ENCODE measurements around the gene STX3. TPM values are rescaled to one million over a fixed set of nuclear protein-coding genes. Genes with fewer than 3 reads are reported as not detected.

STX3 gene
- total and polyA plus RNA-seq, 8 donors = 14.5 to 267 (median 61.1) TPM

- TF ChIP-seq EP300 (IDR thresholded peaks at IDR 0.05) (no peak), POLR2AphosphoS5 (IDR thresholded peaks at IDR 0.05) (no peak), POLR2A (IDR thresholded peaks at IDR 0.05) (no peak), CTCF (IDR thresholded peaks at IDR 0.05) (no peak)
- WGBS, 5 donors = 54 to 77% (median 74%) methylated on average over 4 of the region's 4 CpGs
Observed at GRCh38 chr11:59771605-59772004, 16.4 kb downstream of the STX3 start.

GRCh38 chr11:59773083-59773440 lies 17.9 kb downstream of the STX3 start:
- Histone ChIP-seq H3K27me3 (no peaks in the 10 kb centered on the region), H3K4me3 (no peak overlapping the region), H3K4me1 (peaks cover 26 to 82% (median 35%) of the 10 kb centered on the region in 4 donors), H3K27ac (peak overlapping the region in 3 of 5 donors; percentile 55 to 74 (median 73)), H3K36me3 (peaks cover 15 to 33% (median 30%) of the 10 kb centered on the region in 4 donors), H3K9me3 (no peaks in the 10 kb centered on the region)
- no peak for TF ChIP-seq EP300 (IDR thresholded peaks at IDR 0.05)
- 80 to 94% (median 86%) methylated on average over 5 of the region's 5 CpGs for WGBS, 5 donors
- intact Hi-C loops (cut with DNase I; ENCODE audit: low total_unique reads) = no loop called here
- DNase-seq = no peak

More at GRCh38 chr11:59771605-59772004, 16.4 kb downstream of the STX3 start:
- Histone ChIP-seq H3K27me3 (no peaks in the 10 kb centered on the region), H3K4me3 (no peak overlapping the region), H3K4me1 (peaks cover 24 to 82% (median 36%) of the 10 kb centered on the region in 4 donors), H3K27ac (peak overlapping the region in 4 of 5 donors; percentile 16 to 74 (median 64)), H3K36me3 (peaks cover 15 to 28% (median 26%) of the 10 kb centered on the region in 4 donors), H3K9me3 (no peaks in the 10 kb centered on the region)
- intact Hi-C loops (cut with DNase I; ENCODE audit: low total_unique reads) = no loop called here
- no peak for DNase-seq

- intact Hi-C loops (cut with DNase I; ENCODE audit: low total_unique reads) = no loop called here
- DNase-seq = peak in 1 of 2 donors; percentile 87
- peak overlapping the region in 3 of 5 donors; percentile 7 to 70 (median 56) for H3K27ac ChIP-seq
- peaks cover 15 to 48% (median 41%) of the 10 kb centered on the region in 4 donors for H3K36me3 ChIP-seq
- H3K27me3 ChIP-seq = no peaks in the 10 kb centered on the region
- no peak overlapping the region for H3K4me3 ChIP-seq
- no peaks in the 10 kb centered on the region for H3K9me3 ChIP-seq
- 46 to 68% (median 49%) methylated on average over 5 of the region's 5 CpGs for WGBS, 5 donors
- H3K4me1 ChIP-seq = peaks cover 28 to 56% (median 39%) of the 10 kb centered on the region in 4 donors
- TF ChIP-seq POLR2A (IDR thresholded peaks at IDR 0.05) (no peak), CTCF (IDR thresholded peaks at IDR 0.05) (no peak), EP300 (IDR thresholded peaks at IDR 0.05) (no peak), POLR2AphosphoS5 (IDR thresholded peaks at IDR 0.05) (peak in 2 of 3 donors; percentile 55 to 75)
Observed at GRCh38 chr11:59776210-59777066, 21.3 kb downstream of the STX3 start.

- H3K27me3 ChIP-seq = no peaks in the 10 kb centered on the region
- intact Hi-C loops (cut with DNase I; ENCODE audit: low total_unique reads) = no loop called here
- no peak overlapping the region for H3K4me3 ChIP-seq
- peak overlapping the region in 4 of 5 donors; percentile 7 to 70 (median 46) for H3K27ac ChIP-seq
- 81 to 89% (median 83%) methylated on average over 5 of the region's 5 CpGs for WGBS, 5 donors
- TF ChIP-seq POLR2AphosphoS5 (IDR thresholded peaks at IDR 0.05) (no peak), EP300 (IDR thresholded peaks at IDR 0.05) (no peak), CTCF (IDR thresholded peaks at IDR 0.05) (no peak), POLR2A (IDR thresholded peaks at IDR 0.05) (no peak)
- H3K9me3 ChIP-seq = no peaks in the 10 kb centered on the region
- peaks cover 15 to 48% (median 41%) of the 10 kb centered on the region in 4 donors for H3K36me3 ChIP-seq
- no peak for DNase-seq
- H3K4me1 ChIP-seq = peaks cover 22 to 50% (median 32%) of the 10 kb centered on the region in 4 donors
Observed at GRCh38 chr11:59777104-59777503, 21.9 kb downstream of the STX3 start.

Measured in stomach (tissue), 9 donors.